Measurements from ENCODE around the gene SETBP1.

Gene SETBP1

DNA sequence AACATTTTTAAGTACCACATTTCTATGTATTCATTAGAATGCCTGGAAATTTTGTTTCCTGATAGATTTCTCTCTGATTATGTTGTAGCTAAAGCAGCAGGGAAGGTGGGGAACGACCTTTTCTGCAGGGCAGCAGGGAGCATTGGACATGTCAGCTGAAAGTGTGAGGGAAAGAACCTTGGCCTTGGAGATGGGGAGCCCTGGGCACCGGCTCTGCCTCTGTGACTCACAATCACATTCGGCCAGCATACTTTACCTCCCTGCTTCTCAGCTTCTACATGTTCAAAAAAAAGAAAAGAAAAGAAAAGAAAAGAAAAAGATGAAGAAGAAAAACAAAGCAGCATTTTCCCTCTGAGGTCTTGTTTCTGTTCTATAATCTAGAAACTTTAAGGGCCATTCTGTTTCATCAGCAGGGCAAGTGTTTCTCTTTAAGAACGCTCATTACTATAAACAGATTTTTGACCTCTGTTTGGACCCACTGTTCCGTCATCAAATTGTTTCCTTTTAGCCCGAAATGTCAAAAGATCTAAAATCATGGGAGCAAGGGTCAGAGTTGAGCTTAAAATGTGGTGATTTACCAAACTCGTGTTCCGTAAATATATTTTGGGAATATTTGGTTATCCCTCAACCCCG, 27.9 kb downstream of the SETBP1 start:
- in situ Hi-C loops (cut with MboI; ENCODE audit: low sequenced_read_pairs, unreplicated experiment), result no loop called here
- TF ChIP-seq, protein P1, sequence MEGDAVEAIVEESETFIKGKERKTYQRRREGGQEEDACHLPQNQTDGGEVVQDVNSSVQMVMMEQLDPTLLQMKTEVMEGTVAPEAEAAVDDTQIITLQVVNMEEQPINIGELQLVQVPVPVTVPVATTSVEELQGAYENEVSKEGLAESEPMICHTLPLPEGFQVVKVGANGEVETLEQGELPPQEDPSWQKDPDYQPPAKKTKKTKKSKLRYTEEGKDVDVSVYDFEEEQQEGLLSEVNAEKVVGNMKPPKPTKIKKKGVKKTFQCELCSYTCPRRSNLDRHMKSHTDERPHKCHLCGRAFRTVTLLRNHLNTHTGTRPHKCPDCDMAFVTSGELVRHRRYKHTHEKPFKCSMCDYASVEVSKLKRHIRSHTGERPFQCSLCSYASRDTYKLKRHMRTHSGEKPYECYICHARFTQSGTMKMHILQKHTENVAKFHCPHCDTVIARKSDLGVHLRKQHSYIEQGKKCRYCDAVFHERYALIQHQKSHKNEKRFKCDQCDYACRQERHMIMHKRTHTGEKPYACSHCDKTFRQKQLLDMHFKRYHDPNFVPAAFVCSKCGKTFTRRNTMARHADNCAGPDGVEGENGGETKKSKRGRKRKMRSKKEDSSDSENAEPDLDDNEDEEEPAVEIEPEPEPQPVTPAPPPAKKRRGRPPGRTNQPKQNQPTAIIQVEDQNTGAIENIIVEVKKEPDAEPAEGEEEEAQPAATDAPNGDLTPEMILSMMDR (IDR thresholded peaks at IDR 0.05; ENCODE audit: borderline replicate concordance, control extremely low read depth, extremely low read depth, insufficient read depth, missing control alignments), result no peak
- DNase-seq (ENCODE audit: low spot score), result no peak

DNA sequence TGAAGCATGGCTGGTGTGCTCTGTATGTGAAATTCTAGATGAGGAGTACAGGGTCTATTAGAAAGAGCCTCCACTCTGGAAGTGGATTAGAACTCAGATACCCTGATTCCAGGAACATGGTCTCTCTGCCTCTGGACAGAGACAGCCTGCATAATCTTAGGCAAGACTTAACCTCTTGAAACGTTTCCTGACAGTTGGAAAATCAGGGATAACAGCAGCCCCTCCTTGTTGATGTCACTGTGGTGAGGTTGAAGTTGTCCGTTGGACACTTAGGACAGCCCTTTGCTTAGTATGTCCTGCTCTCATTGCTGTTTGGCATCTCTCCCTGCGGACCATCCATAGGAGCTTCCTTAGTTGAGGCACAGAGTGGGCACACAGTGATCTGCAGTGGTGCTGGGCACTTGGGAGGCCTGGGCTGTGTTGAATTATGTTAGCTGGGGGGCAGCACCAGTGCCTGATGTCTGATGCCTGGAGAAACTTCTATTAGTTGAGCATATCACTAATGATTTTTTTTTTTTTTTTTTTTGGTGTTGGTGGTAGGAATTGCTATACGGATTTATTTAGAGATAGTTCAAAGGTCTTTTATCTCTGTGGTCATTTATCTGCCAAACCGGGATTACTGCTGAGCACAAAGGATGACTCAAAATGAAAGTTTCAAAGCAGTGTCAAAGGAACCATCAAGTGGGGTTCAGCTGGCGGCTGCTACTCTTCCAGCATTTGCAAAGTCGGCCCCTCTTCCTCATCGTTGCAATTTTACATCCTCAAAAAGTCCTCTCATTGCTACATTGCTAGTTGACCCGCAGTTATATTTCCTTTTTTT, 28.8 kb downstream of the SETBP1 start:
- TF ChIP-seq, protein P1 (IDR thresholded peaks at IDR 0.05; ENCODE audit: borderline replicate concordance, control extremely low read depth, extremely low read depth, insufficient read depth, missing control alignments), result no peak
- DNase-seq (ENCODE audit: low spot score), result peak; percentile 73

DNA sequence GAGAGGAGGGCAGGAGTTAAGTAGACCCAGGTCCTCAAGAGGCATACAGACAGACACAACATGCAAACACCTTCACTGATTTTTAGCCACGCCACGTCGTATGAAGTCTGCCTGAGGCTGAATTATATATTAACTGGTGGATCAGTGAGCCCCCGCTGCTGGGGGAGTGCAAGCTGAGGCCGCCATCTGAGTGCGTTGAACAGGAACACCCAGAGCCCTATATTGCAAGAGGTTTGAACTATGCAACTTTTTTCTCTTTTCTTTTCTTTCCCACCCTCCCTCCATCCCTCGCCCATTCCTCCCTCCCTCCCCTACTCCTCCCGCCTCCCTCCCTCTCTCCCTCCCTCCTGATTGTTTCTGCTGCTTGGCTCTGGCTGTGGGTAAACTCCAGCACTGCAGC, 30.2 kb downstream of the SETBP1 start:
- no peak for DNase-seq (ENCODE audit: low spot score)
- in situ Hi-C loops (cut with MboI; ENCODE audit: low sequenced_read_pairs, unreplicated experiment), result no loop called here
- TF ChIP-seq, protein P1 (IDR thresholded peaks at IDR 0.05; ENCODE audit: borderline replicate concordance, control extremely low read depth, extremely low read depth, insufficient read depth, missing control alignments), result no peak

More for the DNA sequence above, 28.8 kb downstream of the SETBP1 start:
- in situ Hi-C loops (cut with MboI; ENCODE audit: low sequenced_read_pairs, unreplicated experiment), result no loop called here

DNA sequence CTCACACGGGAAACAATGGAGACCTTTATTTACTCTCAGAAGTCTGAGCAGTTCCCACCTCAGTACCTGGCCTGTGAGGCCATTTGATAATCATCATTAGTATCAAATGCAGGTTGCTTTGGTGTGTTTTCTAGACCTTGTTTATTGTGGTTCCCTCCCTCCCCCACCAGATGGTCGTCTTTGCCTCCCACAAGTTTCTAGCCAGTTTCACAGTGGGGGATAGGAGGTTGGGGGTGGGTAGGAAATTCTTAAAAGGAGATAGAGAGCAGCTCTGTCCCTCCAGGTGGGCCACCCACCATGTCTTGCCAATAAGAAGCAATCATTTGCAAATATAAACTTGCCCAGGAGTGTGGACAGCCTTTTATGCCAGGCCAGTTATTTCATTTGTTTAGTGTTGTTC, 31.3 kb downstream of the SETBP1 start:
- in situ Hi-C loops (cut with MboI; ENCODE audit: low sequenced_read_pairs, unreplicated experiment), result no loop called here
- TF ChIP-seq, protein P1 (IDR thresholded peaks at IDR 0.05; ENCODE audit: borderline replicate concordance, control extremely low read depth, extremely low read depth, insufficient read depth, missing control alignments), result no peak
- DNase-seq (ENCODE audit: low spot score), result no peak

DNA sequence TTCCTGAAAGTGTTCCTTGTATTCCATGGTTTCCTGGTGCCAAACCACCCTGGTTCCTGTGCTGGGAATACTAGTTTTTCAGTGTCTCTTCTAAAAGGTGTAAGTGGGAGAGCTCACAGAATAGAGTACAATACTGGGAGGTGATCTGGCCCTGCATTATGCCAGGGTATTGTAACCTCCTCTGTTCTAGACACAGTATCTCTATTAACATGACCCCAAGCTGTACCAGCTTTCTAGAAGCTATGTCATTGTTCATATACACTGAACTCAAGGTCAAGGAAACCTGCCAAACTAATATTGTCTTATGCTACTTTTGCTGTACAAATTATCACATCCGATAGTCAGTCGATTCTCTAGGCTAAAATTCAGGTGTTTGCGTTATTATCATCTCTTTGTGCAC, 32.7 kb downstream of the SETBP1 start:
- DNase-seq (ENCODE audit: low spot score), result no peak
- TF ChIP-seq, protein P1 (IDR thresholded peaks at IDR 0.05; ENCODE audit: borderline replicate concordance, control extremely low read depth, extremely low read depth, insufficient read depth, missing control alignments), result no peak
- in situ Hi-C loops (cut with MboI; ENCODE audit: low sequenced_read_pairs, unreplicated experiment), result no loop called here

DNA sequence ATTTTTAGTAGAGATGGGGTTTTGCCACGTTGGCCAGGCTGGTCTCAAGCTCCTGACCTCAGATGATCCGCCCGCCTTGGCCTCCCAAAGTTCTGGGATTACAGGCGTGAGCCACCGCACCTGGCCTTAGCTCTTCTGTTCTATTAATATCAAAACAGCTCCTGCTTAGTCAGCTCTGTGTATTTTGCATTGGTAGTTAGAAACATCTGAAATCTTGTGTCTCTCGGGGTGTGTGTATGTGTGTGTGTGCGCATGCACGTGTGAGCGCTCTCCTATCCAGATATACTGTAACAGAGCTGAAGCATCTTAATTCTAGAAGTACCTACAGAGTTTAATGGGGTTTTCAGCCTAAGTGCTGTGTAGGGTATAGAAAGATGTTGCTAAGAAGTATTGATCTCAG, 33.7 kb downstream of the SETBP1 start:
- no peak for DNase-seq (ENCODE audit: low spot score)
- in situ Hi-C loops (cut with MboI; ENCODE audit: low sequenced_read_pairs, unreplicated experiment), result no loop called here
- TF ChIP-seq, protein P1 (IDR thresholded peaks at IDR 0.05; ENCODE audit: borderline replicate concordance, control extremely low read depth, extremely low read depth, insufficient read depth, missing control alignments), result no peak

Measured in GM13976 (cell line).